Right hindlimb (tissue), 1 donor: ENCODE data around the gene CAPN7.

Source experiments
- DNase-seq: peaks from one replicate; pipeline ENCODE4 v3.0.0-alpha.2; 2018

CAPN7 gene

DNA sequence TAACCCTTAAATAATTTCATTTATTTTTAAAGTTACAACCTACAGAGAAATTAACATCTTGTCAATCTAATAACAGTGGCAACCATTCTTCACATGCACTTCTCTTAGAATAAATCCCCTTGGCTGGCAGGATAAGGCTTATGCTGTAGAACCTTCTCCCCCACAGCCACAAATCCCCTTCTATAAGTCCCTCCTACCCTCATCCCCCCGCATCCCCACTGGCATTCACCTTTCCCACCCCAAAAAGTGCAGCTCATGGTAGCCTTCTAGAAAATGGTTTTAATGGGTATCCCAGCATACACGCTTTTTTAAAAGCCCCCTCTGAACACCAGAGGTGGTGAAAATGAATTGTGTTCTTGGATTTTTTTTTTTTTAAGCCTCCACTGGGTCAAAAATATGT, 49.2 kb downstream of the CAPN7 start:
- DNase-seq = no peak

DNA sequence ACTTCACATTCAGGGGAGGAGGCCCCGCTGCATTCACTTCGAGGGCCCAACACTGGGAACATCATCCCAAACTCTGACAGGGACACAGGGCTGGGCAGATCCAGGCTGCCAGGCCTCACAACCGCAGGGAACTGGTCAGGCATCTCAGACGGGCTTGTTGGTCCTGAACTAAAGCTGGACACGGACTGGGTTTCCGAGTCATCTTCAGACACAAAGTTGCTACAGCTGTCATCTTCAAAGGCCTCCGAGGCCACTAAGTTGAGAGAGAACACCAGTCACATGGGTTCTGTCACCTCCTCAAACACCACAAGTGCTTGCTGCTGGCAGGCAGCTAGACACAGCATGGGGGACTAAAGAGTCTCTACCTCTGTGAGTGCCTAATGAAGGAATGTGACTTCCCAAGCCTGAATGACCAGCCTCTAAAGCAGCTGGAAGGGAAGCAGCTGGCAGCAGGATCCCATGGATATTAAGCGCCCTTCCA, 50.9 kb downstream of the CAPN7 start:
- no peak for DNase-seq

DNA sequence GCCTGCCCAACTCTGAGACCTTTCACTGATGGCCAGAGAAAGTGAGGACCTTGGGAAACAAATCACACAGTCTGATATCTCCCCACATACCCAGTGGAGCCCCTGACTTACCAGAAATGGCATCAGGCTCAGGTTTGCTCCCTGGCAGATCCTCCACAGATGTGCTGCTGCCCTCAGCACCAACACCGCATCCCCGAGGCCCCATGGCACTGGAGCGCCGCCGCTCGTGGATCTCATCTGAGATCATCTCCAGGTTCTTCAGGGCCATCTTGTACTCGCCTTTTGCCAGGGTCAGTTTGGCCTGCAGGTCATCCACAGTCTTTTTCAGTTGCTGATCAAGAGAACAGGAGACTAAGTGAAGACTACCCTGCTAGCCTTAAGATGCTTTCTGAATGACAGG, 52.7 kb downstream of the CAPN7 start:
- DNase-seq = no peak

DNA sequence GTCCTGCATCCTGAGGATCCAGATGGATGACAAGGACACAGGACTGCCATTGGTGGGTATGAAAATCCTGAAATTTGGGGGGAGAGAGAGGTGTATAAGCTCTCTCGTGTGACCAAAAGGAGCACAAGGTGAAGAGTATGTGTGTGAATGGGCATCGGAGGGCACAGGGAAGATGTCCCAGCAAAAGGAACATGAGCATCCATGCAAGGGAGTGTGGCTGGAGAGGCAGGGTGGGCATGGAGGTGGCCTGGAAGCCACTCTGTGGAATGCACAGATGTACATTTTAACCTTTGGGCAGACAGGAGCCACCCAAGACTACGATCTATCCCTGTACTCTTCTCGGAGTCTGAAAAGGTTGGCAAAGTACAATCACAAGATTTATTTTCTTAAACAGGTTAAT, 54.5 kb downstream of the CAPN7 start:
- no peak for DNase-seq

DNA sequence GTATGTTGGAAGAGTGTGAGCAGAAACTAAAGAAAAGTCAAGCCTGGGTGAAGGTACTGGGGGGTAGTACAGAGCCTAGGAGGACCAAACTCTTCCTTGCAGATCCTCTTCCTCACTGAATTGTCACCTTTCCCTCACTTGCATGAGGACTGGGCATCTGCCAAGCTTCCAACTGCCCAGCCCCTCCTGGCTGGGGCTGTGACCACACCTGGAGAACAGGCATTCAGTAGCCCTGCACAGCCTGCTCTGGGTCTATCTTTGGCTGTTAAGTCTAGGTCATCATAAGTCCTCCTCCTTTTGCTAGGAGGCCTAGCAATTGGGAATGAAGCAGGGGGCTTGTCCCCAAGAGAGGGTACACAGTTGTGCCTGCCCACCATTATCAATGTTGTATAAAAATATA, 55.2 kb downstream of the CAPN7 start:
- no peak for DNase-seq

DNA sequence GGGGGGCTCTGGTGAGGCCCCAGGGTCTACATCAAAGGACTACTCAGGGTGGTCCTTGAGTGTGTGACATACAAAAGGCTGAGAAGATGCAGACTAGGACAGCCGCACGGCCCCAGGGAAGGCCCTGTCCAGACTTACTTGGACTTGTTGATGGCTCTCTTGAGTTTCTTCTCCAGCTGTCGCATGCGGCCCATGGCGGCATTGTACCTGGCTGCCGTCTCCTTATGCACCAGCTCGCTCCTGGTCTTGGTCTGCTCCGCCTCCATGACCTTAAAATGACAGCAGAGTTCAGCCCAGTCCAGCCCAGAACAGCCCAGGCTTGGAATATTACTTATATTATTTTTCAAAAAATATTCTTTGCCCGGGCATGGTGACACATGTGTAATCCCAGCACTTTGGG, 56.0 kb downstream of the CAPN7 start:
- no peak for DNase-seq

DNA sequence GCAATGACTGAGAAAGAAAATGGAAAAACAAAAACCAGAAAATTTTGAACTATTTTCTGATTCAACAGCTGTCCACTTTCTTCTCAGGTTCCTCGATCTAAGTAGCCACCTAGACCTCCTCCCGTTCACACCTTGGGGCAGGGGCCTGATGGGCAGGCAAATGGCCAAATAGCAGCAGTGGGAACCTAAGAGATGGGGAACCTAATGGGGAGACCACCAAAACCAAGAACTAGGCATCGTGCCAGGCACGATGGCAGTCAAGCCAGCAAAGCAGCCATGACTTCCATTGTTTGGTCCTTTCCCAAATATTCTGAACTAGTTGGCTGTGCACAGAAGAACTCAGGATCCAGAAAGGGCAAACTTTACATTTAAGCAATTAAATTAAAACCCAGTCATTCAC, 57.1 kb downstream of the CAPN7 start:
- DNase-seq = no peak

DNA sequence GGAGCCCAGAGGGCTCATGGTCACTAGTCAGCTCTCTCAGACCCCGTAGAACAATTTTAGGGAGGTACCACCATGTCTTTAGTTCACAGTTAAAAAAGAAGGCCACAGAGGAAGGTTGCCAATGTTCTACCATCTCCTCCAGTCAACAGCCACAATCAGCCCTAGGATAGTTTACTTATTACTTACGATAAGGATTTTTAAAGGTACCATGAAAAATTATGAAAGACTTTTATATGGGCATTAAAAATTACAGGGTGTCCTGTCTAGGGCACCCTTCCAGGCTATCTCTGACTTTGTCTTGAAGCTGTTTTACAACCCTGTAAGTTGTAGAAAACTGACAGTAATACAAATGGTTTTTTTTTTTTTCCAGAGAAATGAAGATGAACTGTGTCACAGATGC, 57.9 kb downstream of the CAPN7 start:
- no peak for DNase-seq

DNA sequence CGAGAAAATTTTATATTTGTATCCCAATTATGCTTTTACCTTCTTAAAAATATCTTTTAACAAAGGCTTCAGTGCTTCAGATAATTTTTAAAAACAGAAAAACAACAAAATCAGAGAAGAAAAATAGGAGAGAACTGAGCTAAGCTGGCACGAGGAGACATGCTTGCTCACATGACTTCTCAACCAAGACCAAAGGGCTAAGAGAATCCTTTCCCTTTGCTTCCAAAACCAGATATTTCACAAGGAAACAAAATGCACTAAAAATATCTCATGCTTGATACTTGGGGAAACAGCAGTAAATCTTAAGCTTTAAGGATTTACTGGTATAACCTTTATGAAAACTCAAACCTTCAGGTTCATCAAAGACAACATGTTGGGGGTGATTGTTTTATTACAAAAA, 58.4 kb downstream of the CAPN7 start:
- DNase-seq = no peak

DNA sequence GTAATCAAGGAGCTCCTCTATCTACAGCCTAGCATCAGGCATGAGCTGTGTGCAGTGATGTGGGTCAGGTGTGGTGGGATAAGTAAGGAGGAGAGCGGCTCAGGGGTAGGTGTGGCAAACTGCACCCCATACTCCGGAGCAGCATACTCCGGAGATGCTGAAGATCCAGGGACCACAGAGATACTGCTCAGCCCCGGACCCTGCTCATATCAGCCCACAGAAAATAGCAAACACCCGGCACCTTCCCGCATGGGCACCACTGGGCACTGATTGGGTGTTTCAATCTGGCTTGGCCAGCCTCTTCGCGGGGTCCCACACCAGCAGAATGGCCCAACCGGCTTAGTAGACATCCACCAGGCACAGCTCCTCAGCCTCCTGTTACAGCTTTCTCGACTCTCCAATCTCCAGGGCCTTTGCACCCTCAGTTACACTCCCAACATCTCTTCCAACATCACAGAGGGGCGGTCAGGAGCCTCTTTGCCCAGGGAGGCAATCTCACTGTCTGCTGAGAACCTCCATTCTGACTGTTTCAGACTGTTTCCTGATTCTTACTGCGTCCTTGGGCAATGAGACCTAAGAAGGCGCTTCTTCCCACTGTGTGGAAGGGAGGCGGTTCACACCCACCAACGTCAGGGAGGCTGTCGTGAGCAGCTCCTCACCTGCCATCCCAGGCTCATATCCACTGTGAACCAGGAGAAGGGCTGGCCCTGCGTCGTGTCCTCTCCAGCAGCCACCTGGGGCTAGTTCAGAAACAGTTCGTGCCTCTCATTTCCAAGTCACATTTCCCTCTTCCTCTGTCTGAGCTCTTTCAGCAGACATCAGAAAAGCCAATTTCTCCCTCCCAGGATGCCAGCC, 59.8 kb downstream of the CAPN7 start:
- DNase-seq = no peak

DNA sequence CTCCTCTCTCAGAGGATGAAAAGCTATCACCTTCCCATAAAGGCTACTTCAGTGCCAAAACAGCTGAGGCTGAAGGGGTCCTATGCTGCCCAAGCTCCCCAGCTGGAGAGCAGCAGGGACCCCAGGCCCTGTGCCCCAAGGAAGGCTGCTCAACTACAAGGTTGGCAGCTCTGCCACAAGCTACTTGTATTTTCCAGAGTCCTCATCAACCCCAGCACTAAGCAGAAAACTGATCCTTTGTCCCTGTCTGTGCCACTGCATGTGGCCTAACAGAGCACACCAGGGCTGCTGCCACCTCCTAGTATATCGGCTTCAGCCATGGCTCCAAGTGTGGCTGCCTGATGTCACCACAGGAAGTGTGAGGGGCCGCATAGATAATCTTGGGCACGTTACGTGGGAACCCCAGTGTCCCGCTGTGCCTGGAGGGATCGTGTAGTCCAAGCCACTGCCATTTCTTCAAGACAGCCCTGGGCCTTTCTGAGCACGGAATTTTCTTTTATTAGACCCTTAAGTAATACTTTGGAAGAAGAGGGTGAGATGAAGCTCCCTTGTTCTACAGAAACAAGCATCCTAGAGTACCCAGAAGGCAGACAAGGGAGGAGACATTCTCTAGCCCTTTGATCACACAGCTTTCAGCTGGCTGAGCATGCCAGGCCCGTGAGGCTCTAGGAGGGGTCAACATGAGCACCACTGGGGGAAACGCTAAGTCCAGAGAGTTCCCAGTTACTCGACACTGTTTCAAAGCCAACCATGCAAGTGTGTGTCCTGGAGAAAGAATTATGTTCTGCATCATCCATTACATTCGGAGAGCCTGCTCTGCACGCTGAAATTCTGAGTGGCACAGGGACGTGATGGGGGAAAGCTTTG, 60.7 kb downstream of the CAPN7 start:
- no peak for DNase-seq

DNA sequence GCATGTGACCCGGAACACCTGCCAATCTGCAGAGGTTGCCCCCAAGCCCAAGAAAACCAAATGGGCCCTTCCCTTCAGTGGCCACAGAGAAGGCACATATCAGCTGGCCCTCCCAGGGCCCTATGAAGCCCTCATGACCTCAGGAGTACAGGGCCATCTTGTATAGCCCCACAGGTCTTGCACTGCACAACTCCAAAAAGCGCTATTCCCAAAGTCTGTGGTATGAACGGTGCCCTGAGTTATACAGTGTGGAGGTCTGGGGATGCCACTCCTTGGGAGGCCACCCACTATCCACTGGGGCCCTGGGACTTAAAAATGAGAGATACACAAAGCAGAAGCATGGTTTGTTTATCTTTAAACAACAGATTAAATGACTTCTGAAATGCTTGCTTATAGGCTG, 61.5 kb downstream of the CAPN7 start:
- DNase-seq = no peak

DNA sequence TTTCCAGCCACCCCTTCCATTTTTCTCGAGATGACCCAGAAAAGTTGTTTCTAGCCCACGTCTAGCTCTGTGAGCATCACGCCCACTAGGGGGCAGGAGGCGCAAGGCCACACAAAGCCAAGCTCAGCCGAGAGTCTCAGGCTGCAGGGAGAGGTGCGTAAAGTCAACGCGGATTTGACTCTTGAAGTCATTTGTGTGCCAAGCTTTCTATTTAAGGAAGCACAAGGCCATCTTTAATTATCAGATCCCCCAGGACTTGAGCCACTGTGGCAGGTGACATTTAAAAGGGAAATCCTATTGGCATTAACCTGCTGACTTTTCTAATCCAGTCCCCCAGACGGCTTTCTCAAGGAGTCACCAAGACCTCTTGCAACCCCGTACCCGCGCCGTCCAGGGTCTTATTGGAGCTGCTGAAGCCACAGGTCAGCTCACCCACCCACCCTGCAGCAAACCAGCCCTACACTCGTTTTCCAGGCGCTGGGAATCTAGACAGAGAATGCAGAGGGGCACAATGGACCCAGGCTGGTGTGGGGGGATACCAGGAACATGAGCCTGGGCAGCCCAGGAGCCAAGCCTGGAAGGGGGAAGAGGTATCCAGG, 62.1 kb downstream of the CAPN7 start:
- peak; percentile 89 for DNase-seq

DNA sequence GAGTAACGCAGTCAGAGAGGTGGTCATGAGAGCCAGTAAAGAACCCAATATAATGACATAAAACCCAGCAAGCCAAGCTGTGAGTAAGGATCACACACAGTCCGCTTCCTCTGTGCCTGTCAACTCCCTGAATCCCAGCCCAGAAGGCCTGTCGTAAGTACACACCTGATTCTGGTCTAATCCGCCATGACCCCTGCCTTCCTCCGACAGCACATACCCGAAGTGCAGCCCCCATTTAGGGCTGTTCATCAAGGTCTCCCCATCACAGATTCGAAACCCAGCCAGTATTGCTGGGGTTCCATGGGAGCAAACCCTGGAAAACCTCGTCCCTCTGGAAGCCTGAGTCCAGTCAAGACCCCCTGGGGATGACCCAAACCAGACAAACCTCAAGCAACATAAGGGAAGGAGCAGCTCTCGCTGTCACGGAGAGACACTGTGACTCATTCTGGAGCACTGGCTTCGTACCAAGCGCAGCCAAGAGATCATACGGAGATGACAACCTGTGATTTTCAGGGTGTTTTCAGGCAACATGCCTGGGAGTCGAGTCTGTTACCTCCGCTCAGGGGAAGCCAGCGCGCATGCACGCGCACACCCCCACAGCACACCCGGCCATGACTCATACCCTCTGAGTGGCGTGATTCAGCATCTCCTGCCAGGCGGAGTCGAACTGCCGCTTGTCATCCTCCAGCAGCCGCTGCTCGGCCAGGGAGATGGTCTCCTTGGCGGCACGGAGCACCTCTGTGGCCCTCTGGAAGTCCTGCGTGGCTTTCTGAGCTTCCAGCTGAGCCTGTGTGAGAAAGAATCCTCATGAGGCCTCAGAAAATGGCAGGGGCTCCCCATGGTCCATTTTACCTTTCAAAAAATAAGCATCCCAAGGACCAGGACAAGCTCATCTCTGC, 63.3 kb downstream of the CAPN7 start:
- DNase-seq = peak; percentile 62

DNA sequence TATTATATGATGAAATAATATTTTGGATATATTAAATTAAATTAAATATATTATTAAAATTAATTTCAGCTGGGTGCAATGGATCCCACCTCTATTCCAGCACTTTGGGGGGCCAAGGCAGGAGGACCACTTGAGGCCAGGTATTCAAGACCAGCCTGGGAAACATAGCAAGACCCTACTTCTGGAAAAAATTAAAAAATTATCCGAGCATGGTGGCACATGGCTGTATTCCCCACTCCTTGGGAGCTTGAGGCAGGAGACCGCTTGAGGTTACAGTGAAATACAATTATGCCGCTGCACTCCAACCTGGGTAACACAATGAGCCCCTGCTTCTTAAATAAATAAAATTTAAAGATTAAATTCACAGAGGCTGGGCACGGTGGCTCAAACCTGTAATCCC, 65.0 kb downstream of the CAPN7 start:
- DNase-seq = no peak

DNA sequence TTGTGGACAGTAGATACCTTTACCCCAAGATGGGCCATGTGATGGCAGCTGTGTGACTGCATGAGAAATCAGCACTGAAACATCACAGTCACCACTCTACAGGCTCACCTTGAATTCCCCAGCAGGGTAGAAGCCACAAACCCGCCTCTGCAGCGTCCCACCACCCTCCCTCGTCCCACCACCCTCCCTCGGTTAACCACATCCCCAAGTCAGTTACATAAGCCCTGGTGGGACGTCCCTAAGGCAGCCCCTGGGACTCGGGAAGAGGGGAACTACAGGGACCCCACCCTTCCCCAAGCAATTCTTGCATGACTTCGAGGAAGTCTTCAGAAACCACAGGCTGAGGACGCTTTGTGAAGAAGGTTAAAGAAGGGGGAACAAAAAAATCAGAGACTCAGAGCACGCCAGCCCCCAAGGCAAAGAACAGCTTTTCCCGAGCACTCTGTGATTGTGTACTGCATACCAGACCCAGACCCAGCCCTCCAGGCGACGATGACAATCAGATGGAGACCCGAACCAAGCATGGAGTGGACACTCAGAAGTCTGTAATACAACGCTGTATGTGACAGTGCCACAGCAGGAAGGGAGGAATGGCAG, 65.8 kb downstream of the CAPN7 start:
- no peak for DNase-seq

DNA sequence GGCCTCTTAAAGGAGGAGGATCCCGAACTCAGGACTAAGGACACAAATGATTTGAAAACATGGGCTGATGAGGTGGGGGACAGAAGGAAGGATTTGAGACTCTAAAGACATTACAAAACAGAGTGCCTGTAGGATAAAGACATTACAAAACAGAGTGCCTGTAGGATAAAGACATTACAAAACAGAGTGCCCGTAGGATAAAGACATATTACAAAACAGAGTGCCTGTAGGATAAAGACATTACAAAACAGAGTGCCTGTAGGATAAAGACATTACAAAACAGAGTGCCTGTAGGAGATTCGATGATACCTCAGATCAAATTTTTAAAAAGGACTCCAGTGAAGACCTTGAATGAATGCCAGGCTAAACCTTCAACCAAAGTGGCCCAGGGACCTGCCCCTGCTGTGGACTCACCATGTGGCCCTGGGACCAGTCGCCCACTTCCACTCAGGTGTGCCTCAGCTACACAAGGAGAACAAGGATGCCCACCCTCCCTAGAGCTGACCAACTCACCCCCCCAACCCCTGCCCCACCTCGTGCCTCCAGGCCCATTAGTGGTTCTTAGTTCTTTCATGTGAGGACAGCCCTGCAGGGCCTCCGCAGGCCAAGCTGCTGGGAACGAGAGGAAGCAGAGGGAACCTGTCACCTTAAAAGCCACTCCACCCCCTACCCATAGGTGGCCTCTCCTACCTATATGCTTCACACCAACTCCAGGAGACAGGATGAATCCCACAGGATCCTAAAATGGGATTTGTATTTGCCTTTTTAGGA, 66.6 kb downstream of the CAPN7 start:
- DNase-seq = no peak

DNA sequence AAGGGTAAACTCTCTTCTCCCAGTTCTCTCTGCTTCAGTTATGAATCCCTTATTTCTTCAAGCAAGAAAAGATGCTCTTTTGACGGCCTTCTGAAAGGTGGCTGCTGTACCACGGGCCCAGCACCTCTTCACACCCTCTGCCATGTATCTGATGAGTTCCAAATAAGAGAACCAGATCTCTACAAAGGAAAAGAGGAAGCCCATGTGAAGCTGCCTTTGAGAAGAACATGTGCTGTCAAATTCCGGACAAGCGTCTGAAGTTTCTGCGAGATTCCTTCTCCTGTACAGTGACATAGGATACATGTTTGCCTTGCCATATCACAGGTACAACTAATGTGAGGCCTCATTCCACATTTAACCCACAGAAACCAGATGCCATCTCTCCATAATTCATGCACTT, 67.2 kb downstream of the CAPN7 start:
- DNase-seq = no peak

DNA sequence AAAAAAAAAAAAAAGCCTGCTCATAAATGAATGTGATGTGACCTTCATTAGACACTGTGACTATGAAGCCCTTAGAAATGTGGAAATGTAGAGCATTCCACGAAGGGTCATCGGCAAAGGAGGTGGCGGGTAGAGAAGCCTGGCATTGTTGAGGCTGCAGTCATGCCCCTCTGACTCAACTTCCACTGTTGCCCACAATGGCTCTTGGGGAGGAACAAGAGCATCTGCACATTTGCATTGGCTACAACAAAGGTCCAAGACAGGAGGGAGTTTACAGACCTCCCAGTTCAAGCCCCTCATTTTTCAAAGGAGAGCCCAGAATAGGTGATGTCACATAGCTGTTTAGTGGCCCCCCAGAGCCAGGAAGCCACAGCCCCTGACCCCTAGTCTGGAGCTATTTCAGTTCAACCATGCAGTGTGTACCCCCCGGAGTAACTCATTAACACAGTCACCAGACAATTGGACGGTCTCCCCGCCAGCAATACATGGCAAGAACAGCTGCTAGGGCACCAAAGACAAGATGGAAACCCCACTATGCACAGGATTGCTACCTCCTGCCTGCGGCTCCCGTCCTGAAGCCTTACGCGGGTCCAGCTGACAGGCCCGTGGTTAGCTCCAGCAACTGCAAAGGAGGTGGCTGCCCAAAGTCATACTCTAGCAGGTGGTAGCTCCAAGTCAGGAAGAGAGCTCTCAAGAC, 70.1 kb downstream of the CAPN7 start:
- DNase-seq = no peak

DNA sequence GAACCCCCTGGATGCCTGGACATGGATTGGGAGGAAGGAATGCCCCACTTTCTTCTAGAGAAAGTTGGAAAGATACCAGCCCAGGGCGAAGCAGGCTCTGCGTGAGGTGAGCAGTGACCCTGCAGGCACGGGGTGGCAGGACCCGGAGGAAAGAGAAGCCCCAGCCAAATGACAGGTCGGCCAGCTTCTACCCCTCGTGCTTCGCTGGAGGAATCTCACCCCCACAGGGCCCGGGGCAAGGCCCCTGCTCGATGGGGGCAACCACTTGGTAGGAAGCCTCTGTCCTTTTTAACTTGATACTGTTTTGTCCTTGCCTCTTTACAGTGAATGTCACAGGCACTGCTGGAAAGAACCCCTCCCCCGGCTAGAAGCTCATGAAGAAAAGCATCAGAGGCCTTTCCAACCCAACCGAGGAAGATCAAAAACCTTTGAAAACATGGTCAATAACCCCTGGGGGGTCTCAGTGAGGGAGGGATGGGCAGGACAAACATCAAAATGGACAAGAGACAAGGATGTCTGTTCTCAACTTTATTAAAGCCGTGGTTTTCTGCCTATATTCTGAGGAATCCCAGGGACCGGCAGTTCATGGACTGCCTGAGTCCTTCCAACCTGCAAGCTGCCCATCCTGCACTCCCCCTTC, 71.9 kb downstream of the CAPN7 start:
- DNase-seq = no peak
